Breast epithelium (tissue), 4 donors: ENCODE data around the gene GRPEL2. TPM values are rescaled to one million over a fixed set of nuclear protein-coding genes. Genes with fewer than 3 reads are reported as not detected.

Experiments
- DNase-seq, 2 donors: peaks; one replicate each; pipeline ENCODE4 v3.0.0-alpha.2; 2019; ENCODE audit warnings: low spot score in 2 of 2
- H3K27ac ChIP-seq, 2 donors: fragments of 200-600 bp; sonication (generic) in 1 of 2; one replicate each; pipeline ENCODE4 v1.5.1; 2016 to 2019; ENCODE audit warnings: mild to moderate bottlenecking in 1 of 2
- H3K27me3 ChIP-seq, 2 donors: fragments of 200-600 bp; sonication (generic) in 1 of 2; one replicate each; pipeline versions ENCODE4 v1.5.1 to v1.6.0; 2017 to 2019; ENCODE audit warnings: control low read depth in 1 of 2, mild to moderate bottlenecking in 1 of 2
- H3K36me3 ChIP-seq: fragments of 200-600 bp; one replicate; pipeline ENCODE4 v1.5.1; 2019
- H3K4me1 ChIP-seq, 2 donors: fragments of 200-600 bp; sonication (generic); one replicate each; pipeline ENCODE4 v1.5.1; 2016 to 2019; ENCODE audit warnings: control low read depth in 1 of 2
- H3K4me3 ChIP-seq, 3 donors: fragments of 200-600 bp; sonication (generic); 1 replicate in 2 of 3; 2 replicates in 1 of 3; pipeline ENCODE4 v1.5.1; 2016 to 2019; ENCODE audit warnings: mild to moderate bottlenecking in 3 of 3, moderate library complexity in 2 of 3
- H3K9me3 ChIP-seq, 2 donors: fragments of 200-600 bp; sonication (generic) in 1 of 2; one replicate each; pipeline ENCODE4 v1.5.1; 2016 to 2019; ENCODE audit warnings: control low read depth in 1 of 2
- POLR2A ChIP-seq: fragments of 450-650 bp; IDR thresholded peaks from one replicate; pipeline ENCODE4 v1.6.1; 2016; ENCODE audit warnings: antibody characterized with exemption, mild to moderate bottlenecking, moderate library complexity
- POLR2AphosphoS5 ChIP-seq, 3 donors: sonication (generic); formaldehyde crosslinking; IDR thresholded peaks; one replicate each; pipeline ENCODE4 v1.6.1; 2017; ENCODE audit warnings: antibody characterized with exemption in 3 of 3
- intact Hi-C: fragments of 100-400 bp; cut with DNase I; formaldehyde crosslinking; loops from one replicate; pipeline ENCODE4 v1.15.1; 2023; ENCODE audit warnings: low total_unique reads
- total RNA-seq, 3 donors: library from RNA; depleted of rRNA; stranded (reverse); fragments of >200 nt; gene quantifications; one replicate each; pipeline ENCODE4 v1.1.0, GENCODE V29; 2016
- TF ChIP-seq, protein P1 (sequence below), 3 donors: fragments of 450-650 bp; IDR thresholded peaks; one replicate each; pipeline ENCODE4 v1.5.1; 2016 to 2017; ENCODE audit warnings: antibody characterized with exemption in 3 of 3, mild to moderate bottlenecking in 3 of 3, moderate library complexity in 3 of 3

GRPEL2 gene
- total RNA-seq, 3 donors from 2014 or later, result 14.4 to 17.1 (median 16.5) TPM

DNA sequence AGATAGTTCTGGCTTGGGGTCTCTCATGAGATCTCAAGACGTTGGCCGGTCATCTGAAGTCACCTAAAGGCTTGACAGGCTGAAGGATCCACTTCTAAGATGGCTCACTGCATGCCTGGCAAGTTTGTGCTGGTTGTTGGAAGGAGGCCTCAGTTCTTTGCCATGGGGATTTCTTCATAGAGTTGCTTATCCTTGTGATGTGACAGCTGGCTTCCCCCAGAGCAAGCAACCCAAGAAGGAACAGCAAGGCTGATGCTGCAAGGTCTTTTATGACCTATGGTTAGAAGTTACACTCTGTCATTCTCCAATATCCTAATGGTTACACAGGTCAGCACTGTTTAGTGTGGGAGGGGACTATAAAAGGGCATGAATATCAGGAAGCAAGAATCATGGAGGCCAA lies 20.7 kb upstream of the GRPEL2 start:
- TF ChIP-seq POLR2A, result no peak
- TF ChIP-seq POLR2AphosphoS5 (IDR thresholded peaks at IDR 0.05), result no peak
- TF ChIP-seq, protein P1, sequence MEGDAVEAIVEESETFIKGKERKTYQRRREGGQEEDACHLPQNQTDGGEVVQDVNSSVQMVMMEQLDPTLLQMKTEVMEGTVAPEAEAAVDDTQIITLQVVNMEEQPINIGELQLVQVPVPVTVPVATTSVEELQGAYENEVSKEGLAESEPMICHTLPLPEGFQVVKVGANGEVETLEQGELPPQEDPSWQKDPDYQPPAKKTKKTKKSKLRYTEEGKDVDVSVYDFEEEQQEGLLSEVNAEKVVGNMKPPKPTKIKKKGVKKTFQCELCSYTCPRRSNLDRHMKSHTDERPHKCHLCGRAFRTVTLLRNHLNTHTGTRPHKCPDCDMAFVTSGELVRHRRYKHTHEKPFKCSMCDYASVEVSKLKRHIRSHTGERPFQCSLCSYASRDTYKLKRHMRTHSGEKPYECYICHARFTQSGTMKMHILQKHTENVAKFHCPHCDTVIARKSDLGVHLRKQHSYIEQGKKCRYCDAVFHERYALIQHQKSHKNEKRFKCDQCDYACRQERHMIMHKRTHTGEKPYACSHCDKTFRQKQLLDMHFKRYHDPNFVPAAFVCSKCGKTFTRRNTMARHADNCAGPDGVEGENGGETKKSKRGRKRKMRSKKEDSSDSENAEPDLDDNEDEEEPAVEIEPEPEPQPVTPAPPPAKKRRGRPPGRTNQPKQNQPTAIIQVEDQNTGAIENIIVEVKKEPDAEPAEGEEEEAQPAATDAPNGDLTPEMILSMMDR (IDR thresholded peaks at IDR 0.05), result no peak
- Histone ChIP-seq H3K4me1 (peaks cover 0 to 7% of the 10 kb centered on the region in 2 donors), H3K27ac (peak overlapping the region in 1 of 2 donors; percentile 9), H3K9me3 (no peaks in the 10 kb centered on the region), H3K4me3 (no peak overlapping the region), H3K36me3 (no peaks in the 10 kb centered on the region), H3K27me3 (no peaks in the 10 kb centered on the region)
- no peak for DNase-seq
- intact Hi-C loops, result no loop called here

DNA sequence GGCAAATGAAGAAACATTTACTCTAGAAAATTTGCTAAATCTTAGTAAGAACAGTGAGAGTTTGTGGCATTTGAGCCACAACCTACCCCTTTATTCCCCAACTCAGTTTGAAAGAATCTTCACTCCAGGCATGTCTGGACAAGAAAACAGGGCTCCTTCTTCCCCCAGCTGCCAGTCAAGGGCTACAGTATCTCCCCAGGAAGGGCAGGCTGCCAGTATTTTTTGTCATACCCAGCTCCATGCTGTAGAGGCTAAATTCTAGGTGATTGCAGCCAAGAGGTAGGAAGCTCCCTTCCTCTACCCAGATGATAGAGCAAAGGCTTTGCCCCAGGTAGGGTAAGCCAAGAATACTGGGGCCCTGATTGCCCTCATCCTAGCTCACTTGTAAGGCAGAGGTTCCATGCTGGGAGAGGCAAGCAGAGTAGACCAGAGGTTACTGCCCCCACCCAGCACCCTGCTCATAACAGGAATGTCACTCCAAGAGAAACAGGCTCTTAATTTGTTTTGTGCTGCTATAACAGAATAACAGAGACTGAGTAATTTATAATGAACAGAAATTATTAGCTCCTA lies 20.0 kb upstream of the GRPEL2 start:
- Histone ChIP-seq H3K36me3 (no peaks in the 10 kb centered on the region), H3K27ac (no peak overlapping the region), H3K9me3 (no peaks in the 10 kb centered on the region), H3K27me3 (no peaks in the 10 kb centered on the region), H3K4me3 (no peak overlapping the region), H3K4me1 (peaks cover 0 to 7% of the 10 kb centered on the region in 2 donors)
- TF ChIP-seq POLR2AphosphoS5 (IDR thresholded peaks at IDR 0.05) (no peak), POLR2A (no peak)
- TF ChIP-seq, protein P1 (IDR thresholded peaks at IDR 0.05), result no peak
- intact Hi-C loops, result no loop called here
- DNase-seq, result no peak

DNA sequence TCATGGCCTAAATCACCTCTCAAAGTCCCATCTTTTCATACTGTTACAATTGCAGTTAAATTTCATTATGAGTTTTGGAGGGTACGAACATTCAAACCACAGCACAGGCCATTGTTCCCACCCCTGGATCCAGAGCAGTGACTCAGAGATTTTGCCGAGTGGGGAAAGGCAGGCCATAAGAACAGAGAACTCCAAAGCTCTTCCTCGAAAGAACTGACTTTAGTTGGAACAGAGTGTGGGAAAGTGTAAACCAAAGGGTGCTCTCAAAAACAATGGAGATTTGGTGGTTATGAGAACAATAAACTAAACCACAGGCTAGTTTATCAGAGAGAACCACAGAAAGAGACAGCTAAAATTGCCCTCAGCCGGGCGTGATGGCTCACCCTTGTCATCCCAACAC lies 19.4 kb upstream of the GRPEL2 start:
- Histone ChIP-seq H3K36me3 (no peaks in the 10 kb centered on the region), H3K4me1 (peaks cover 0 to under 1% of the 10 kb centered on the region in 2 donors), H3K27ac (no peak overlapping the region), H3K27me3 (no peaks in the 10 kb centered on the region), H3K9me3 (no peaks in the 10 kb centered on the region), H3K4me3 (no peak overlapping the region)
- intact Hi-C loops, result no loop called here
- no peak for TF ChIP-seq POLR2AphosphoS5 (IDR thresholded peaks at IDR 0.05)
- TF ChIP-seq, protein P1 (IDR thresholded peaks at IDR 0.05), result no peak
- TF ChIP-seq POLR2A, result no peak
- no peak for DNase-seq

DNA sequence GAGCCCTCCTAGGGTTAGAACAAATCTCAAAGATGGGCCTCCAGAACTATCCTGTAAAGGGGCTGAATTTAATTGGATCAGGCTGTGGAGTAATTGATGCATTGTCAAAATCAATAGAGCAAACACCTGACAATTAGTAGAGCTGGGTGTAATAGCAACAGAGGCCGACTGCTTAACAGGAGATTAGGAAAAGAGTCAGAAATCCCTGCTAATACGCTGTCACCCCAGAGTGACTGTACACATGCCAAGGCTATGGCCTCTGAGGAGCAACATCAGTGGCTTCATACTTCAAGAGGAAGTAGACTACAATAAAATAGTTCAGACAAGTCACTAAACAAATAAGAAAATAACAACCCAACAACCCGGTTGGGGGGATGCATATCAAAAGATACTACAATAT lies 18.7 kb upstream of the GRPEL2 start:
- no peak overlapping the region for H3K27ac ChIP-seq
- intact Hi-C loops, result no loop called here
- H3K4me3 ChIP-seq, result no peak overlapping the region
- H3K36me3 ChIP-seq, result no peaks in the 10 kb centered on the region
- no peak for DNase-seq
- TF ChIP-seq, protein P1 (IDR thresholded peaks at IDR 0.05), result no peak
- TF ChIP-seq POLR2AphosphoS5 (IDR thresholded peaks at IDR 0.05) (no peak), POLR2A (no peak)
- no peaks in the 10 kb centered on the region for H3K9me3 ChIP-seq
- H3K27me3 ChIP-seq, result no peaks in the 10 kb centered on the region
- H3K4me1 ChIP-seq, result no peaks in the 10 kb centered on the region

DNA sequence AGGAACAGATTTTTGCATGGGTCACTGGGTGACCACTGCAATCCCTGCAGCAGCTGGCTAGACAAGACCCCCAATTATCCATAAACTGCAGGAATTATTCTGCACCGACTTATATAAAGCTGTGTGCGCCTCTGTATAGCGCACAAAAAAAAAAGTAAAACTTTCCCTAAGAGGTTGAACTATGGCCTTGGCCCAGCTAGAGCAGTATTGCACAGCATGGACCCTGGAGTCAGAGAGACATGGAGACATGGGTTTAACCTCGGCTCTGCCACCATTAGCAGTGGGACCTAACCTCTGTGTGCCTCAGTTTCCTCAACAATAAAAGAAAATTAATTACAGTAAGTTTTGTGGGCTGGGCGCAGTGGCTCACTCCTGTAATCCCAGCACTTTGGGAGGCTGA lies 17.1 kb upstream of the GRPEL2 start:
- DNase-seq, result no peak
- Histone ChIP-seq H3K9me3 (no peaks in the 10 kb centered on the region), H3K27me3 (no peaks in the 10 kb centered on the region), H3K4me3 (no peak overlapping the region), H3K36me3 (no peaks in the 10 kb centered on the region), H3K4me1 (no peaks in the 10 kb centered on the region), H3K27ac (no peak overlapping the region)
- intact Hi-C loops, result no loop called here
- TF ChIP-seq, protein P1 (IDR thresholded peaks at IDR 0.05), result no peak
- no peak for TF ChIP-seq POLR2AphosphoS5 (IDR thresholded peaks at IDR 0.05)
